ENCODE data around the gene SERPINA10. TPM values are rescaled to one million over a fixed set of nuclear protein-coding genes. Genes with fewer than 3 reads are reported as not detected.

SERPINA10 gene
- total RNA-seq, 1 donor from 2014 or later, result not detected

DNA sequence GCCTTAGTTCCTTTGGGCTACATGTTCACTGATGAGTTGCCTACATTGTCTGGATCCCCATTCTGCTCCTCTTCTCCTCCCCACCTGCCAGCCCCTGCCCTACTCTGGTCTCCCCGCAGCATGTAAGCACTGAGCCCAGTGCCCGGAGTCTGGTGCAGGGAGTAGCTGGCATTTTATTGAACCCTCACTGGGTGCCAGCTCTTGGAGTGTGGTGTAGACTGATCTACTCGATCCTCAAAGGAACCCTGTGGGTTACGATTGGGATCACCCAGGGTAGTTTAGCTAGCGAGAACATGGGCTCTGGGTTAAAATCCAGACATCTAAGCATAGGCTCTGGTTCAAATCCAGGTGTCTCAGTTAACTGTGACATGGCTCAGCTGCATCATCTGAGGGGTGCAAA, 38.4 kb upstream of the SERPINA10 start:
- Mint-ChIP-seq H3K4me3 (ENCODE audit: unreplicated experiment) (no peak overlapping the region), H3K36me3 (ENCODE audit: low read depth, unreplicated experiment) (no peaks in the 10 kb centered on the region), H3K4me1 (ENCODE audit: unreplicated experiment) (peaks cover 7% of the 10 kb centered on the region), H3K9me3 (ENCODE audit: unreplicated experiment) (no peaks in the 10 kb centered on the region), H3K27me3 (ENCODE audit: unreplicated experiment) (peaks cover 4% of the 10 kb centered on the region), H3K27ac (ENCODE audit: unreplicated experiment) (no peak overlapping the region)
- TF ChIP-seq, protein P1, sequence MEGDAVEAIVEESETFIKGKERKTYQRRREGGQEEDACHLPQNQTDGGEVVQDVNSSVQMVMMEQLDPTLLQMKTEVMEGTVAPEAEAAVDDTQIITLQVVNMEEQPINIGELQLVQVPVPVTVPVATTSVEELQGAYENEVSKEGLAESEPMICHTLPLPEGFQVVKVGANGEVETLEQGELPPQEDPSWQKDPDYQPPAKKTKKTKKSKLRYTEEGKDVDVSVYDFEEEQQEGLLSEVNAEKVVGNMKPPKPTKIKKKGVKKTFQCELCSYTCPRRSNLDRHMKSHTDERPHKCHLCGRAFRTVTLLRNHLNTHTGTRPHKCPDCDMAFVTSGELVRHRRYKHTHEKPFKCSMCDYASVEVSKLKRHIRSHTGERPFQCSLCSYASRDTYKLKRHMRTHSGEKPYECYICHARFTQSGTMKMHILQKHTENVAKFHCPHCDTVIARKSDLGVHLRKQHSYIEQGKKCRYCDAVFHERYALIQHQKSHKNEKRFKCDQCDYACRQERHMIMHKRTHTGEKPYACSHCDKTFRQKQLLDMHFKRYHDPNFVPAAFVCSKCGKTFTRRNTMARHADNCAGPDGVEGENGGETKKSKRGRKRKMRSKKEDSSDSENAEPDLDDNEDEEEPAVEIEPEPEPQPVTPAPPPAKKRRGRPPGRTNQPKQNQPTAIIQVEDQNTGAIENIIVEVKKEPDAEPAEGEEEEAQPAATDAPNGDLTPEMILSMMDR (IDR thresholded peaks at IDR 0.05; ENCODE audit: unreplicated experiment), result no peak
- DNase-seq (ENCODE audit: low spot score), result no peak

DNA sequence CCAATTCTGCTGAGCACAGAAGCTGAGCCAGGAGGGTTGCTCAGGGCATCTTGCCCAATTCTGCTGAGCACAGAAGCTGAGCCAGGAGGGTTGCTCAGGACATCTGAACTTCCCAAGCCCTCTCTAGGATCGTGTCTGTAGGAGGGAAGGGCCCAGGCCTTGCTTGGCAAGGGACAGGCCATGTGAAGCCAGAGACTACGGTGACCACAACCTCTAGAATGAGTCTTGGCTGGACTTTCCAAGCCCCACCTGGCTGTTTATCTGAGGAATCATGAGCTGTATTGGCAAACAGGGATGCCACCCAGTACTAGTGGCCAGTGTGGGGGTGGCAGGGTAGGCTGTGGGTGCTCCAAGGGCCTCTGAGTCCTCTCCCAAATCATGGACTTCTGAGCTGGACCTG, 37.8 kb upstream of the SERPINA10 start:
- Mint-ChIP-seq H3K4me3 (ENCODE audit: unreplicated experiment) (no peak overlapping the region), H3K4me1 (ENCODE audit: unreplicated experiment) (peaks cover 7% of the 10 kb centered on the region), H3K36me3 (ENCODE audit: low read depth, unreplicated experiment) (no peaks in the 10 kb centered on the region)

DNA sequence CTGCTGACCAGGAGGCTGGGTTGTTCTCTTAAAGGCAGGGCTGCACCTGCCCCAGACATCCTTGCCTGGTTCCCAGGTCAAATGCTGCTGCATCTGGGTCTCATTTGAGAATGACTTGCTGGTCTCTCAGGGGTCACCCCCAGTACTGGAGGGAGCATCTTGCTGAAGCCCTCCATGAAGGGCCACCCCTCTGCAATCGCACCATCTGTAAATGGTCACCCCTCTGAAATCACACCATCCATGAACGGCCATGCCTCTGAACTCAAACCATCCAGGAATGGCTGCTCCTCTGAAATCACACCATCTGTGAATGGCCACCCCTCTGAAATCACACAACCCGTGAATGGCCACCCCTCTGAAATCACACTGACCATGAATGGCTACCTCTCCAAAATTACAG, 37.4 kb upstream of the SERPINA10 start:
- Mint-ChIP-seq H3K27me3 (ENCODE audit: unreplicated experiment) (peaks cover 4% of the 10 kb centered on the region), H3K4me1 (ENCODE audit: unreplicated experiment) (peaks cover 7% of the 10 kb centered on the region), H3K36me3 (ENCODE audit: low read depth, unreplicated experiment) (no peaks in the 10 kb centered on the region), H3K9me3 (ENCODE audit: unreplicated experiment) (no peaks in the 10 kb centered on the region), H3K4me3 (ENCODE audit: unreplicated experiment) (no peak overlapping the region), H3K27ac (ENCODE audit: unreplicated experiment) (no peak overlapping the region)
- TF ChIP-seq, protein P1 (IDR thresholded peaks at IDR 0.05; ENCODE audit: unreplicated experiment), result no peak
- no peak for DNase-seq (ENCODE audit: low spot score)

More for the DNA sequence above, 37.8 kb upstream of the SERPINA10 start:
- TF ChIP-seq, protein P1 (IDR thresholded peaks at IDR 0.05; ENCODE audit: unreplicated experiment), result no peak
- Mint-ChIP-seq H3K9me3 (ENCODE audit: unreplicated experiment) (no peaks in the 10 kb centered on the region), H3K27me3 (ENCODE audit: unreplicated experiment) (peaks cover 4% of the 10 kb centered on the region), H3K27ac (ENCODE audit: unreplicated experiment) (no peak overlapping the region)
- no peak for DNase-seq (ENCODE audit: low spot score)

DNA sequence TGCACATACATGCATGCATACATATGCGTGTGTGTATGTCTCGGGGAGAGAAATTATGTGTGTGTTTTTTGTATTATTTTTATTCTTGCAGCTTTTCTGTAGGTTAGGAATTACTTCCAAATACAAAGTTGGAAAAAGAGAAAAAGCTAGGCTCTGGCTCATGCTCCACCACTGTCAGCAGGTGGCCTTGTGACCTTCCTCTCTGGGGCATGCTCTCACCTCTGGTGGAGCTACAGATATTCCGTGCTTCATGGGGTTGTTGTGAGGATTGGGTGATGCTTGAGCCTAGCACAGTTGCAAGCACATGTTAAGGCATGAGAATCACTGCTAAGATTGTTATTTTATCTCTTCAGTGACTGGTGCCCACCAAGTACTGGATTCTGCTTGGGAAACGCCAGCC, 36.8 kb upstream of the SERPINA10 start:
- H3K4me1 Mint-ChIP-seq (ENCODE audit: unreplicated experiment), result peaks cover 7% of the 10 kb centered on the region
- TF ChIP-seq, protein P1 (IDR thresholded peaks at IDR 0.05; ENCODE audit: unreplicated experiment), result no peak
- no peak overlapping the region for H3K4me3 Mint-ChIP-seq (ENCODE audit: unreplicated experiment)
- DNase-seq (ENCODE audit: low spot score), result no peak
- no peaks in the 10 kb centered on the region for H3K36me3 Mint-ChIP-seq (ENCODE audit: low read depth, unreplicated experiment)
- no peaks in the 10 kb centered on the region for H3K9me3 Mint-ChIP-seq (ENCODE audit: unreplicated experiment)
- no peak overlapping the region for H3K27ac Mint-ChIP-seq (ENCODE audit: unreplicated experiment)
- H3K27me3 Mint-ChIP-seq (ENCODE audit: unreplicated experiment), result peaks cover 4% of the 10 kb centered on the region

DNA sequence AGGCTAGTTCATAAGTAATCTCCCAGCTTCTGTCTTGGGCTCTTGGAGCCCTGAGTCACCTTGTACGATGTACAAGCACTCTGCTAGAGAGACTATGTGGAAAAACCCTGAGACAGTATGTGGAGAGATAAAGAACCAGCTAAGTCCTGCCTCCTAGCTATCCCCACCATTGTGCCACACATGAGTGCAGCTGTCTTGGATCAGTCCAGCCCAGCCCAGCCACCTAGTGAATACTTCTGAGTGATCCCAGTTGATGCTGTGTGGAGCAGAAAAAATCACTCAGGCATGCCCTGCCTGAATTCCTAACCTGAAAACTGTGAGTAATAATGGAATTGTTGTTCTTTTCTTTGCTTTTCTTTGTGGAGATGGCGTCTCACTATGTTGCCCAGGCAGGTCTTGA, 35.1 kb upstream of the SERPINA10 start:
- no peaks in the 10 kb centered on the region for H3K9me3 Mint-ChIP-seq (ENCODE audit: unreplicated experiment)
- no peak overlapping the region for H3K27ac Mint-ChIP-seq (ENCODE audit: unreplicated experiment)
- H3K4me3 Mint-ChIP-seq (ENCODE audit: unreplicated experiment), result no peak overlapping the region
- peaks cover 7% of the 10 kb centered on the region for H3K4me1 Mint-ChIP-seq (ENCODE audit: unreplicated experiment)
- H3K36me3 Mint-ChIP-seq (ENCODE audit: low read depth, unreplicated experiment), result no peaks in the 10 kb centered on the region
- DNase-seq (ENCODE audit: low spot score), result no peak
- H3K27me3 Mint-ChIP-seq (ENCODE audit: unreplicated experiment), result peaks cover 4% of the 10 kb centered on the region
- TF ChIP-seq, protein P1 (IDR thresholded peaks at IDR 0.05; ENCODE audit: unreplicated experiment), result no peak
